K562 (cell line): Measurements from ENCODE around the gene FEZF1. TPM values are rescaled to one million over a fixed set of nuclear protein-coding genes. Genes with fewer than 3 reads are reported as not detected.

Experiments used
- ATAC-seq: fragments of 200-7000 bp; cut with Tn5 transposase; 3 replicates; pipeline ENCODE4 v1.9.1; 2020; ENCODE audit warnings: moderate library complexity
- BruUV-seq: library from RNA; stranded (reverse); fragments of 400-500 nt; replicated peaks from 2 replicates; lab custom pipeline; 2021; lab: Mats Ljungman, UMichigan
- CTCF ChIA-PET: fragments of 300-600 bp; formaldehyde crosslinking; extraction: SDS; loops from one replicate; lab custom pipeline; 2021; ENCODE audit warnings: low intra/inter-chr PET ratio; lab: Yijun Ruan, JAX
- POLR2A ChIA-PET: fragments of 300-600, 350-650 bp; sonication (Branson Sonifier 250); formaldehyde crosslinking; extraction: SDS; loops from one replicate; lab custom pipeline; 2021; ENCODE audit warnings: antibody characterized with exemption, inconsistent platforms; lab: Yijun Ruan, JAX
- DNase-seq, 4 experiments: peaks; one replicate each; pipeline versions ENCODE4 v3.0.0 to v3.0.0-alpha.2; 2011 to 2018; ENCODE audit warnings: low spot score in 3 of 4, mixed read lengths in 3 of 4; ENCODE audit errors: extremely low read depth in 1 of 4
- FAIRE-seq: peaks from 2 replicates; lab custom pipeline; 2011; peaks lifted over from hg19 to GRCh38; lab: Jason Lieb, UNC
- H2AFZ ChIP-seq: 2 replicates; pipeline ENCODE4 v1.6.0; 2011; ENCODE audit warnings: low read depth, low read length, control low read depth, inconsistent platforms
- H3K27ac ChIP-seq: fragments of 200-600 bp; 3 replicates; pipeline ENCODE4 v1.8.0; 2011; ENCODE audit warnings: low read depth, mild to moderate bottlenecking, control low read depth, inconsistent platforms, low read length, moderate library complexity, mixed read lengths; ENCODE audit errors: extremely low read depth
- H3K27me3 ChIP-seq, 2 experiments: fragments of 300-600 bp in 1 of 2; 2 replicates in 1 of 2; 3 replicates in 1 of 2; pipeline versions ENCODE4 v1.6.0 to v1.8.0; 2011; ENCODE audit warnings: inconsistent platforms in 2 of 2, low read length in 2 of 2, mild to moderate bottlenecking in 1 of 2, mixed read lengths in 1 of 2, moderate library complexity in 1 of 2; ENCODE audit not compliant: control insufficient read depth in 2 of 2, insufficient read depth in 2 of 2
- H3K36me3 ChIP-seq: fragments of 300-600 bp; 3 replicates; pipeline ENCODE4 v1.8.0; 2011; ENCODE audit warnings: mild to moderate bottlenecking, low read length, inconsistent platforms; ENCODE audit not compliant: control insufficient read depth, insufficient read depth
- H3K4me1 ChIP-seq, 2 experiments: fragments of 200-600 bp in 1 of 2; replicated peaks in 1 of 2; 2 replicates in 1 of 2; 3 replicates in 1 of 2; pipeline versions ENCODE4 v1.5.1 to v1.8.0; 2011; ENCODE audit warnings: inconsistent platforms in 2 of 2, low read length in 2 of 2, mild to moderate bottlenecking in 1 of 2, mixed read lengths in 1 of 2, moderate library complexity in 1 of 2; ENCODE audit not compliant: control insufficient read depth in 2 of 2, insufficient read depth in 2 of 2
- H3K4me2 ChIP-seq: 2 replicates; pipeline ENCODE4 v1.6.1; 2011; ENCODE audit warnings: low read length, control low read depth, inconsistent platforms, mixed read lengths; ENCODE audit not compliant: insufficient read depth
- H3K4me3 ChIP-seq: fragments of 200-600 bp; sonication (generic), shearing (Covaris generic); 2 replicates; pipeline ENCODE4 v1.5.1; 2016; ENCODE audit warnings: control low read depth, inconsistent platforms
- H3K79me2 ChIP-seq: fragments of 200-600 bp; 3 replicates; pipeline ENCODE4 v1.8.0; 2011; ENCODE audit warnings: low read length, inconsistent platforms; ENCODE audit not compliant: control insufficient read depth, insufficient read depth
- H3K9ac ChIP-seq, 2 experiments: 2 replicates each; pipeline versions ENCODE4 v1.6.0 to v1.6.1; 2011; ENCODE audit warnings: low read depth in 2 of 2, low read length in 2 of 2, control low read depth in 1 of 2, inconsistent platforms in 1 of 2, mild to moderate bottlenecking in 1 of 2, mixed read lengths in 1 of 2; ENCODE audit not compliant: insufficient read depth in 1 of 2
- H3K9me1 ChIP-seq: one replicate; pipeline ENCODE4 v1.6.0; 2011; ENCODE audit warnings: inconsistent platforms, mild to moderate bottlenecking, low read length, moderate library complexity; ENCODE audit not compliant: control insufficient read depth, insufficient read depth
- H3K9me3 ChIP-seq: replicated peaks from 2 replicates; pipeline ENCODE4 v1.5.1; 2011; ENCODE audit warnings: low read depth, low read length, inconsistent platforms; ENCODE audit not compliant: control insufficient read depth, insufficient read depth
- H4K20me1 ChIP-seq: replicated peaks from 2 replicates; pipeline ENCODE4 v1.6.1; 2011; ENCODE audit warnings: low read length, inconsistent platforms, mixed read lengths; ENCODE audit not compliant: control insufficient read depth, insufficient read depth
- JUN ChIP-seq, 2 experiments: sonication (generic) in 1 of 2; formaldehyde crosslinking in 1 of 2; IDR thresholded peaks; 2 replicates each; pipeline versions ENCODE4 v1.6.1 to v1.8.0; 2012 to 2022; ENCODE audit warnings: borderline replicate concordance in 2 of 2, mild to moderate bottlenecking in 2 of 2, improper control_type of control experiment in 1 of 2, low read depth in 1 of 2, low read length in 1 of 2, missing genetic modification reagents in 1 of 2
- NFATC3 ChIP-seq: fragments of 450-650 bp; IDR thresholded peaks from 2 replicates; pipeline ENCODE4 v1.6.1; 2017; ENCODE audit warnings: mild to moderate bottlenecking
- RAD51 ChIP-seq: fragments of 450-650 bp; IDR thresholded peaks from 2 replicates; pipeline ENCODE4 v1.7.1; 2016; ENCODE audit warnings: low read depth, mild to moderate bottlenecking, borderline replicate concordance
- RREB1 ChIP-seq: fragments of 250-450 bp; sonication (Bioruptor Pico); IDR thresholded peaks from 2 replicates; pipeline ENCODE4 v1.4.0; 2020
- SIRT6 ChIP-seq: IDR thresholded peaks from one replicate; pipeline ENCODE4 v1.6.1; 2012; ENCODE audit warnings: low read depth, mild to moderate bottlenecking, control low read depth, inconsistent platforms, low read length, moderate library complexity
- SMARCB1 ChIP-seq: IDR thresholded peaks from 2 replicates; pipeline ENCODE4 v1.6.1; 2011; ENCODE audit warnings: improper control_type of control experiment, low read depth; ENCODE audit not compliant: insufficient read length
- TCF7L2 ChIP-seq: fragments of 150-350 bp; IDR thresholded peaks from 2 replicates; pipeline ENCODE4 v1.6.1; 2016; ENCODE audit warnings: low read depth, mild to moderate bottlenecking, low read length, moderate library complexity
- ZNF134 ChIP-seq: fragments of 250-450 bp; sonication (Bioruptor Pico); conservative IDR thresholded peaks from 2 replicates; pipeline ENCODE4 v1.4.0; 2020
- ZNF24 ChIP-seq: fragments of 450-650 bp; IDR thresholded peaks from 2 replicates; pipeline ENCODE4 v1.6.1; 2016
- ZNF431 ChIP-seq: sonication (generic); formaldehyde crosslinking; IDR thresholded peaks from 2 replicates; pipeline ENCODE4 v1.8.0; 2022; ENCODE audit warnings: mild to moderate bottlenecking, missing genetic modification reagents
- WGBS: fragments of 100-300 bp; shearing (Covaris generic); methylation state at CpG from one replicate; pipeline ENCODE4 v1.1.6; 2016; ENCODE audit warnings: low coverage, mixed read lengths; ENCODE audit not compliant: insufficient coverage; ENCODE audit errors: missing lambda C conversion rate; 5-methylcytosine and 5-hydroxymethylcytosine counted together
- in situ Hi-C: fragments of 300-500 bp; cut with MboI; formaldehyde crosslinking; loops from 4 replicates; pipeline ENCODE4 v1.15.0; 2018; ENCODE audit warnings: inconsistent platforms, mixed read lengths
- intact Hi-C: fragments of 100-400 bp; cut with micrococcal nuclease; formaldehyde crosslinking; loops from 2 replicates; pipeline ENCODE4 v1.14.2; 2022
- polyA plus RNA-seq, 8 experiments: library from polyadenylated mRNA; depleted of rRNA in 4 of 8; stranded (reverse) in 5 of 8; unstranded in 3 of 8; fragments of >200 nt; fragmentation: Nextera tagmentation in 2 of 8; fragmentation: Illumina TruSeq in 1 of 8; extraction: Ambion mirVana in 2 of 8; extraction: Trizol in 1 of 8; gene quantifications; 2 replicates each; pipeline versions ENCODE4 v1.2.1 to v1.2.3, GENCODE V29; 2011 to 2014; ENCODE audit warnings: inconsistent platforms in 1 of 8, missing spikeins in 1 of 8
- total RNA-seq, 7 experiments: library from RNA; depleted of rRNA in 6 of 7; stranded (reverse); fragments of >200 nt in 6 of 7; fragmentation: Illumina TruSeq in 2 of 7; extraction: Trizol in 2 of 7; gene quantifications; 2 replicates each; pipeline versions ENCODE4 v1.2.1 to v1.2.3, GENCODE V29; 2011 to 2021; ENCODE audit warnings: low replicate concordance in 1 of 7

The FEZF1 gene
- total and polyA plus RNA-seq, 9 of the 15 experiments (the other 6 are each of a cell fraction or from before 2014, with no cell fraction given), result not detected

- H3K27me3 ChIP-seq, result no peaks in the 10 kb centered on the region
- H3K4me1 ChIP-seq, result no peaks in the 10 kb centered on the region
- H3K79me2 ChIP-seq, result no peaks in the 10 kb centered on the region
- H3K9ac ChIP-seq, result no peak overlapping the region
- intact Hi-C loops (no loop called here), in situ Hi-C loops (no loop called here)
- H3K4me2 ChIP-seq, result no peak overlapping the region
- ChIA-PET POLR2A (no interaction called here), CTCF (no interaction called here)
- no peak overlapping the region for H3K27ac ChIP-seq
- no peak overlapping the region for H2AFZ ChIP-seq
- BruUV-seq, result no TSS peak
- no peaks in the 10 kb centered on the region for H3K36me3 ChIP-seq
- ATAC-seq (no peak), FAIRE-seq (no peak), DNase-seq (no peak)
- no peaks in the 10 kb centered on the region for H3K9me1 ChIP-seq
- TF ChIP-seq TCF7L2 (no peak), ZNF24 (no peak), RAD51 (no peak), NFATC3 (no peak)
- 0% methylated on average over 1 of the region's 1 CpG for WGBS
- no peaks in the 10 kb centered on the region for H4K20me1 ChIP-seq
- H3K9me3 ChIP-seq, result no peaks in the 10 kb centered on the region; the same call in 1 of the 2 replicates
- H3K4me3 ChIP-seq, result no peak overlapping the region
These were observed 47.5 kb downstream of the FEZF1 start for GRCh38 chr7:122257056-122257455.

- CTCF ChIA-PET, result no interaction called here
- DNase-seq, result no peak
- Histone ChIP-seq H2AFZ (no peak overlapping the region), H3K9ac (no peak overlapping the region), H3K9me3 (no peaks in the 10 kb centered on the region; the same call in none of the 2 replicates), H3K4me2 (no peak overlapping the region), H3K9me1 (no peaks in the 10 kb centered on the region), H3K27me3 (no peaks in the 10 kb centered on the region), H3K4me3 (no peak overlapping the region), H3K27ac (no peak overlapping the region), H3K4me1 (no peaks in the 10 kb centered on the region), H4K20me1 (no peaks in the 10 kb centered on the region), H3K79me2 (no peaks in the 10 kb centered on the region), H3K36me3 (no peaks in the 10 kb centered on the region)
- POLR2A ChIA-PET, result no interaction called here
- in situ Hi-C loops, result no loop called here
- 0% methylated on average over 1 of the region's 1 CpG for WGBS
- intact Hi-C loops, result no loop called here
- FAIRE-seq, result no peak
- no peak for ATAC-seq
- BruUV-seq, result no TSS peak
- TF ChIP-seq RREB1 (CRISPR knock-in tag) (no peak), JUN (IDR thresholded peaks at IDR 0.05; ENCODE audit: borderline replicate concordance, low read depth, low read length) (no peak), JUN (CRISPR knock-in tag; IDR thresholded peaks at IDR 0.05; ENCODE audit: borderline replicate concordance) (no peak), ZNF431 (CRISPR knock-in tag) (no peak), ZNF134 (CRISPR knock-in tag) (no peak), SMARCB1 (no peak), SIRT6 (no peak)
These were observed 48.5 kb downstream of the FEZF1 start for GRCh38 chr7:122256046-122256445.
